Thoracic aorta (tissue), 2 donors: ENCODE measurements around the gene ISCA2. TPM values are rescaled to one million over a fixed set of nuclear protein-coding genes. Genes with fewer than 3 reads are reported as not detected.

Experiments used
- ATAC-seq: fragments of 150-250 bp; one replicate; pipeline ENCODE4 v1.8.0; 2017; ENCODE audit warnings: low read depth; ENCODE audit not compliant: insufficient number of reproducible peaks, low FRiP score
- DNase-seq: peaks from one replicate; pipeline ENCODE4 v3.0.0-alpha.2; 2020; ENCODE audit warnings: low spot score
- H3K27ac ChIP-seq, 2 donors: fragments of 200-600 bp; sonication (generic); 1 replicate in 1 of 2; 2 replicates in 1 of 2; pipeline ENCODE4 v1.5.1; 2016; ENCODE audit warnings: mild to moderate bottlenecking in 2 of 2, moderate library complexity in 2 of 2
- H3K27me3 ChIP-seq: fragments of 200-600 bp; sonication (generic); replicated peaks from 2 replicates; pipeline ENCODE4 v1.6.0; 2016; ENCODE audit warnings: mild to moderate bottlenecking; ENCODE audit not compliant: insufficient read depth
- H3K36me3 ChIP-seq: fragments of 200-600 bp; sonication (generic); one replicate; pipeline ENCODE4 v1.5.1; 2016
- H3K4me1 ChIP-seq, 2 donors: fragments of 200-600 bp; sonication (generic); 1 replicate in 1 of 2; 2 replicates in 1 of 2; pipeline versions ENCODE4 v1.5.1 to v1.6.0; 2016; ENCODE audit warnings: low read depth in 2 of 2, mild to moderate bottlenecking in 1 of 2; ENCODE audit not compliant: control insufficient read depth in 1 of 2
- H3K4me3 ChIP-seq: fragments of 200-600 bp; sonication (generic); 2 replicates; pipeline ENCODE4 v1.5.1; 2016; ENCODE audit warnings: mild to moderate bottlenecking
- H3K9me3 ChIP-seq: fragments of 200-600 bp; sonication (generic); 2 replicates; pipeline ENCODE4 v1.5.1; 2016
- total RNA-seq, 2 donors: library from RNA; depleted of rRNA; stranded (reverse); fragments of >200 nt; gene quantifications; one replicate each; pipeline versions ENCODE4 v1.1.0 to v1.2.3, GENCODE V29; 2016
- TF ChIP-seq, protein P1 (sequence below): fragments of 200-600 bp; sonication (generic); IDR thresholded peaks from one replicate; pipeline ENCODE4 v1.5.1; 2019; ENCODE audit warnings: antibody characterized with exemption

The ISCA2 gene
- total RNA-seq, 2 donors from 2014 or later: 6.5 to 22.2 TPM

DNA sequence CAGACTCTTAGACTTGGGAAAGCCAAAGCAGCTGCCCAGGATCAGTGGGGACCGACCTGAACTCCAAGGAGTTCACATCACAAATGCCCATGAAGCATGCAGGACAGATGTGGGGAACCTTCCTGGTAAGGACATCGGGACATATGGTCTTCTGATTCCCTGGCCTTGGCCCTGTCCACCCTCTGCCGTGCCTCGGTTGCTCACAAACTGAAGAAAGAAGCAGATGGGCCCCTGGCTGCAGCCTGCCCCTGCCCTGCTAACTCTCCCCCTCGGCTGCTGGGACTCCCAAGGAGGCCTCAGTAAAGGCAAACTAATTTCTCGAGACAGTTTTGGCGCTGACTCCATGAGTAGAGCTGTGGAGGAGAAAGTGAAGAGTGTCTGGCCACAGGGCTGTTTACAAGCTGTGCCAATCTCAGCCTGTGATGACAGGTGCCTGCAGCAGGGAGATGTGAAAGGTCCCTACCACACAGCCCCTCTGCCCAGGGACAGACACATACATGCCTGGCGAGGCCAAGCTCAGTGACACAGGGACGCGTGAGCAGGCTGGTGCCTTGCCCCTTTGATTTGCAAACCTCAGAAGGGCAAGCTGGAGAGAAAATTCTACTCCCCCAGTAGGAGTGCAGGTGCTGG lies 48.6 kb downstream of the ISCA2 start:
- peak overlapping the region in 1 of 2 donors; percentile 3 for H3K27ac ChIP-seq
- no peaks in the 10 kb centered on the region for H3K9me3 ChIP-seq
- no peak for ATAC-seq
- H3K36me3 ChIP-seq: peaks cover 57% of the 10 kb centered on the region
- H3K4me3 ChIP-seq: no peak overlapping the region
- H3K4me1 ChIP-seq: peaks cover 0 to 16% of the 10 kb centered on the region in 2 donors
- TF ChIP-seq, protein P1, sequence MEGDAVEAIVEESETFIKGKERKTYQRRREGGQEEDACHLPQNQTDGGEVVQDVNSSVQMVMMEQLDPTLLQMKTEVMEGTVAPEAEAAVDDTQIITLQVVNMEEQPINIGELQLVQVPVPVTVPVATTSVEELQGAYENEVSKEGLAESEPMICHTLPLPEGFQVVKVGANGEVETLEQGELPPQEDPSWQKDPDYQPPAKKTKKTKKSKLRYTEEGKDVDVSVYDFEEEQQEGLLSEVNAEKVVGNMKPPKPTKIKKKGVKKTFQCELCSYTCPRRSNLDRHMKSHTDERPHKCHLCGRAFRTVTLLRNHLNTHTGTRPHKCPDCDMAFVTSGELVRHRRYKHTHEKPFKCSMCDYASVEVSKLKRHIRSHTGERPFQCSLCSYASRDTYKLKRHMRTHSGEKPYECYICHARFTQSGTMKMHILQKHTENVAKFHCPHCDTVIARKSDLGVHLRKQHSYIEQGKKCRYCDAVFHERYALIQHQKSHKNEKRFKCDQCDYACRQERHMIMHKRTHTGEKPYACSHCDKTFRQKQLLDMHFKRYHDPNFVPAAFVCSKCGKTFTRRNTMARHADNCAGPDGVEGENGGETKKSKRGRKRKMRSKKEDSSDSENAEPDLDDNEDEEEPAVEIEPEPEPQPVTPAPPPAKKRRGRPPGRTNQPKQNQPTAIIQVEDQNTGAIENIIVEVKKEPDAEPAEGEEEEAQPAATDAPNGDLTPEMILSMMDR: no peak
- DNase-seq: no peak
- H3K27me3 ChIP-seq: no peaks in the 10 kb centered on the region

DNA sequence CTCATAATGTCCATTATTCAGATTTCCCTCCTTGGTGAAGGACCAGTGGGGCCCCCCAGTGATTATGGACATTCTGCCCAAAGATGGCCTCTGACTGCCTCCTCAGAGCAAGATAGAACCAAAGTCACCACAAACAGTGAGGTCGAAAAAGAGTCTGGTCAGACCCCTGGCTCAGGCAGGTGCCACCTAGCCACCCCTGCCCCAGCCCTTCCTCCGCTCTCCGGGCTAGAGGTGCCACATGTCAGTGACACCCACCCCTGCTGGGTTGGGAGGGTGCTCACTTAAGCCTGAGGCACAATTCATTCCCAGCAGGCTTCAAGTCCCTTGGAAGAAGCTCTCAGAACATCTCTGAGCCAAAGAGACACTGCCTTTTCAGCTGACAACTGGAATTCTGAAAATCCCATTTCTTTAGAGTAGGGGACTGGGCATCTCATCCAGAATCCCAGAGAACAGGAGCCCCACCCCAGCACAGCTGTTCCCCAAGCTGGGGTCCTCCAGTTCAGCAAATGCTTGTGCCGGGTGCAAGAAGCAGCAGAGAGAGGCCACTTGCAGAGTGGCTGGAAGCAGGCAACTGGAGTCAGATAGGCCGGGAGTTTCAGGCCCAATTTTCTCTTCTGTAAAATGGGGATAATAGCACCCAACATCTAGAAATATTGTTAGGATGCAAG lies 50.3 kb downstream of the ISCA2 start:
- H3K27ac ChIP-seq: peak overlapping the region; percentile 35 to 37
- no peaks in the 10 kb centered on the region for H3K27me3 ChIP-seq
- no peak for ATAC-seq
- no peak overlapping the region for H3K4me3 ChIP-seq
- TF ChIP-seq, protein P1: no peak
- DNase-seq: no peak
- peaks cover 53% of the 10 kb centered on the region for H3K36me3 ChIP-seq
- peaks cover 9 to 34% of the 10 kb centered on the region in 2 donors for H3K4me1 ChIP-seq
- no peaks in the 10 kb centered on the region for H3K9me3 ChIP-seq

DNA sequence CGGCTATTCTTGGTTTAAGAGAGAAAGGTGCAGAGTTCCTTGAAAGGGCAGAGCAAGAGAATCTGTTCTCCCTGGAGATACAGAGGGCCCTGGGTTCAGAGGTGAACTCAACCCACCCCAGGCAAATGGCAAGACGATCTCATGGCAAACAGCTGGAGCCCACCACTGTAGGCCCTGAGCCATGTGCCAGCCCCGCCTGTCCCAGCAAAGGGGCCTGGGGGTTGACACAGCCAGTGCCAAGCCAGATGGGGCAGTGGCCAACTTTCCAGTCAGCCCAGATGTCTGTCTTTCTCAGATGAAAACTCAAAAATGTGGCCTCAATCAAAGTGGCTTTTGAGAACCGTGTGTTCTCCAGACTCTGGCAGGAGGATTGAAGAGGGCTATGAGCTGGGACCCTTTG lies 51.8 kb downstream of the ISCA2 start:
- no peak overlapping the region for H3K4me3 ChIP-seq
- H3K9me3 ChIP-seq: no peaks in the 10 kb centered on the region
- TF ChIP-seq, protein P1: no peak
- ATAC-seq (no peak), DNase-seq (no peak)
- H3K36me3 ChIP-seq: peaks cover 53% of the 10 kb centered on the region
- H3K27me3 ChIP-seq: no peaks in the 10 kb centered on the region
- peak overlapping the region; percentile 54 to 58 for H3K27ac ChIP-seq
- peaks cover 9 to 49% of the 10 kb centered on the region in 2 donors for H3K4me1 ChIP-seq

DNA sequence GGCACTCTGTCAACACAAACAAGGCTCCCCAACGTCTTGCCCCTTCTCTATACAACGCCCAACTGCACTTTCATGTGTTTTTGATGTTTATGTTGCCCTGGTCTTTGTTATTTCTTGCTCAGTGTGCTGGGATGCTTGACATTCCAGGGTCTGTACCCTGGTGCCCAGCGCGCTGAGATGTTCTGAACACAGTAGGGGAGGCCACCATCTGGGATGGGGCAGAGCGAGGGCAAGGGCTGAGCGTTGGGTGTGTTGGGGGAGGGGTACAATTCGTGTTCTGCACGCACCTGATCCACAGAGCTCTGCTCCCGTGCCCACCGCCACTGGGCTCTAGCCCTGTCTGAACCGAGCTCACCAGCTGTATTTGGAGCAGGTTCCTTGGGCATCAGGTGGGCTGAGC lies 52.9 kb downstream of the ISCA2 start:
- Histone ChIP-seq H3K4me1 (peaks cover 9 to 59% of the 10 kb centered on the region in 2 donors), H3K27me3 (no peaks in the 10 kb centered on the region), H3K4me3 (no peak overlapping the region), H3K9me3 (no peaks in the 10 kb centered on the region), H3K36me3 (peaks cover 60% of the 10 kb centered on the region), H3K27ac (peak overlapping the region; percentile 54 to 58)
- TF ChIP-seq, protein P1: no peak
- DNase-seq (no peak), ATAC-seq (no peak)

Other genes starting within 250 kb of the ISCA2 start
- gene ABCD4, start 190.8 kb upstream of the ISCA2 start, total RNA-seq: 10 to 100 TPM; 47.7 to 62.4 TPM
- gene VRTN, start 145.3 kb upstream of the ISCA2 start, total RNA-seq: not detected
- 1 to 10 TPM in 1 of 2 donors, under 1 TPM in 1; 0.21 to 3.1 TPM for gene SYNDIG1L, start 67.6 kb upstream of the ISCA2 start, total RNA-seq
- 100 to 1,000 TPM; 406 to 455 TPM for gene NPC2, start 460 bp upstream of the ISCA2 start, total RNA-seq
- gene LTBP2, start 118.5 kb downstream of the ISCA2 start, total RNA-seq: 100 to 1,000 TPM; 674 to 973 TPM
- 10 to 100 TPM; 29.6 to 51.4 TPM for gene AREL1, start 219.3 kb downstream of the ISCA2 start, total RNA-seq
- gene FCF1, start 219.4 kb downstream of the ISCA2 start, total RNA-seq: 10 to 100 TPM; 31.8 to 32.5 TPM